KG1 (cell line): ENCODE results near the gene SNRPB2.

Experiments used
- DNase-seq: peaks from one replicate; lab custom pipeline; 2025; lab: John Stamatoyannopoulos, UW

Gene SNRPB2

DNA sequence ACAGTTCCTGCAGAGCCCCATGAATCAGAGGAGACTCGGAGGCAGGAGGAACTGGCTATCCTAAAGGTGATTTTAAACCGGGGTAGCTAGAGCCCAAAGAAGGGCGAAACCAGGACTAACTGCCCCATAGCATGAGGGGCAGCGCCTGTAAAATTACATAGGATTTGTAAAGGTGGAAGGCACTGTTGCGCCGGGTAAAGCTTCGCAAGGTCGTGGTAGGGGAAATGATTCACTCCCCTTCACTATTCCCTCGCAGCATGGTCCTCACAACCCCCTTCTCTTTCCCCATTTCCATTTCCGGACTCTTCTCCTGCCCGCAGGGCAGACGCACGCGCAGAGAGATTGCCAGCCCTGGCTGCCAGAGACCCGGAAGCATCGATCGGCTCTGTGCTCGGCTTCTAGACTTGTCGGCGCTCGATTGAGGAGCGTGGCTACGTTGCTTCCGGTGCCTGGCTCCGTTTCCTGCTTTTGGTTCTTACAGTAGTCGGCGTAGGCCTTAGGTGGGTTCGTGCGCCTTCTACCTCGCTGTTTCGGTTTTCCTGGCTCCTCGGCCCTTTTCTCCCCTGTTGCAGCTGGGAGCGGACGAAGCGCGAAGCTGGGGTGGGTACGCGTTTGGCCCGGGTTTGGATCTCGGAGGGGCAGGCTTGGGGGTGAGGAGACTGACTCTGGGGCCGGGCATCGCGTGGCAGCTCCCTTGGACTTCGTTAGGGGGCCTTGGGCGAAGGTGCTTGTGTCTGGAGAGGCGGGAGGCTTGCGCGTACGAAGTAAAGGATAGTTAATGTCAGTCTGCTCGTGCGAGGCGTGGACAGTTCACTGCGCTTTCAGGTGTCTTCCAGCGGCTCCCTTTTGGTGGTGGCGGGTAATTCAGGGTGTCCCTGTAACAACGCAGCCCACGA is at the start of gene SNRPB2:
SNRPB2 (plus strand) TSS at position 462 of the 896 bp plus-strand sequence. CDS start 1,677 bp downstream, outside the sequence.
- DNase-seq, result peak; percentile 85

DNA sequence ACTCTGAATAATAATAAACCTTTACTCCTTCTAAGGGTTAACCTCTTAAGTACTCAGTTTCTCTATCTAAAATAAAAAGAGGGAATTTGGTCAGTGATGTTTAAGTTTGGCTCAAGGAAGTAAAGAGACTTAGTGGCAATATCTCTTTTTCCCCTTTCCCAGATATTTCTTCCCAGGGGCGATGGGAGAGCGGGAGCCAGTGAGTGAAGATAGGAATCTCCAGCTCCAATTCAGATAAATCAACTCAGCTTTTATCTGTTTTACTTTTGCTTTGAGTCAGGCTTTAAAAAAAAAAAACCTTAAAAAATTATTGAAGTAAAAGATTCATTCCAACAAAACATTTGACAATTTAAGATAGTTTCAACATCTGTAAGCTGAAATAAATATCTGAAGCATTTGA is 45.4 kb upstream of the SNRPB2 start:
- DNase-seq, result no peak

DNA sequence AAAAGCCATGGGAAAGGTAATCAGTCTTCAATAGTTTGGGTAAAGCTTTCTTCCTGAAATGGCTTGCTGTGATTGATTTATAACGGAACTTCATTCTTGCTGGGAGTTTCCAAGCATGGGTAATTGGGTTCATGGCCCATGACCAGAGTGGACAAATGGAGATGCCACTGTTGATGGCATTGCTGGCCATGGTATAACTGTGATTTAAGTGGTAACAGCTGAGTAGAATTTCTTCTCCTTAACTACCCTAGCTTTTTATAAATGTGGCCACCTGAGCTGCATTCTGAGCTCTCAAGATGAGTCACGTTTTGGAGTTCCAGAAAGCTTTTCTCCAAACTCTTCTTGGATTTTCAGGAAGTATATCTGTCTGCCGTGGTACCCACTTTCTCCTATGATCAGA is 39.9 kb upstream of the SNRPB2 start:
- no peak for DNase-seq

GRCh38 chr20:16691381-16691780 is 38.4 kb upstream of the SNRPB2 start:
- no peak for DNase-seq

DNA sequence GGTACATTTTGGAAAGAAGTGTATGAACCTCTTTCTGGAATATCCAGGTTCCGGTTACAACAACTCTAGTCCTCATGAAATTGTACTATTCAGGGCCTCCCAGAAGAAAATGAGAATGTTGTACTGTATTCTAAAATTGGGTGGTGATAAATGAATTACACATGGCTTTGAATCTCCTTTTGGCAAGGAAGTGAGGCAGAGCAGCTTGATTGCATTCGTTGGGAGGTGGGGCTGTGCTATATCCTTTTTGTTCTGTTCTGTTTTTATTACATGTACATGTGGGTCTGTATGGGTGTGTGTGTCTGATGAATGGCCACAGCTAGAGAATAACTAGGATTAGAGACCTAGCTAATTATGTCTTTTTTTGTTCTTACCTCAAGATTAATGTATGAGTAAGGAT is 37.8 kb upstream of the SNRPB2 start:
- no peak for DNase-seq

GRCh38 chr20:16692442-16692841 is 37.4 kb upstream of the SNRPB2 start:
- no peak for DNase-seq

- DNase-seq, result no peak
Measured at GRCh38 chr20:16693278-16693677, 36.5 kb upstream of the SNRPB2 start.

- DNase-seq, result no peak
Measured at GRCh38 chr20:16694161-16694560, 35.7 kb upstream of the SNRPB2 start.

- DNase-seq, result no peak
Measured at GRCh38 chr20:16695628-16696027, 34.2 kb upstream of the SNRPB2 start.

- DNase-seq, result no peak
Measured at GRCh38 chr20:16699293-16699692, 30.5 kb upstream of the SNRPB2 start.

DNA sequence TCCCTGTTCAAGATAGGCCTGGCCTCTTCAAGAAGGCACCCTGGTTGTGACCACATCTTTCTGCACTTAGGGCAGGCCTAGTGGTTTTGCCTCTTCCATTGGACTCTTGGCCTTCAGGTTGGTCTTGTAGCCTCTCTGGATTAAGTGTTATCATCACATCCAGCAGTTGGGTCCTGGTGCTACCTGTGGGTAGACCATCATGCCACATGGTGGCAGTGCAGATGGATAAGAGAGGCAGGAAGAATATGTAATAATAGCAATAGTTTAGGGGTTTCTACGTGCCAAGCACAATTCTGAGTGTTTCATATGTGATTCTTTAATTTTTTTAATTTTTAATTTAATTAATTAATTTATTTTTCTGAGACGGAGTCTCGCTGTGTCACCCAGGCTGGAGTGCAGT is 28.5 kb upstream of the SNRPB2 start:
- DNase-seq, result no peak

DNA sequence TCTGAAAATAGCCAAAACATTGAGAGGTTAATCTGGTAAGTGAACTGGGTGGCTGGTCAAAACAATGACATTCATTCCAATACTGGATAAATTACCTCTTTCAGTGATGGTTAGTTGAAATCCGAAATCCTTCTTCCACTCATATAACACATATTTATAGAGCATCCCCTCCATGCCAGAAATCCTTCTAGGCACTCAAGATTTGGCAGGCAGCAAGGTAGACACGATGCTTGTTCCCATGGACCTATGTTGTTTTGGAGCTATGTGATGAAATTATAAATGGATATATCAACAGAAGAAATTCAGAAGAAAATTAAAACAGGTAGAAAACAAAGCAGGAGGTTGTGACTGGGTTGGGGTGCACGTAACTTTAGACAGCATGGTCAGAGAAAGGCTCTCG is 26.3 kb upstream of the SNRPB2 start:
- no peak for DNase-seq

DNA sequence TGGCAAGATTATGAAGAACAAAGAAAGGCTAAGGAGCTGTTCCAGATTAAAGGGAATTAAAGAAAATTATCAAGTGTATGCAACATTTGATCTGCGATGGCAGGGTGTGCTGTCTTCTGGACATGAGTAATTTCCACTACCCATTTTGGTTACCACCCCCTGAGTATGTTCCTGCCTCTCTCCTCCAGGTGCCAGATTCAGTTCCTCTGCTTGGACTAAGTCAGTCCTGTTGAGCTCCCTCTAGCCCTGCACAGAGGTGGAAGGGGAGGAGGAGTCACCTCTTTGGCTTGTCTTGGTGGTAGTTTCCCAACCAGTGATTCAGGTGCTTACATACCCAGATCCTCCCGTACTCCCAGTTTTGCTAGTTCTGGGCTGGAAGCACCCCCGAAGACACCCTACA is 22.2 kb upstream of the SNRPB2 start:
- DNase-seq, result no peak

- no peak for DNase-seq
Measured at GRCh38 chr20:16708602-16709001, 21.2 kb upstream of the SNRPB2 start.

DNA sequence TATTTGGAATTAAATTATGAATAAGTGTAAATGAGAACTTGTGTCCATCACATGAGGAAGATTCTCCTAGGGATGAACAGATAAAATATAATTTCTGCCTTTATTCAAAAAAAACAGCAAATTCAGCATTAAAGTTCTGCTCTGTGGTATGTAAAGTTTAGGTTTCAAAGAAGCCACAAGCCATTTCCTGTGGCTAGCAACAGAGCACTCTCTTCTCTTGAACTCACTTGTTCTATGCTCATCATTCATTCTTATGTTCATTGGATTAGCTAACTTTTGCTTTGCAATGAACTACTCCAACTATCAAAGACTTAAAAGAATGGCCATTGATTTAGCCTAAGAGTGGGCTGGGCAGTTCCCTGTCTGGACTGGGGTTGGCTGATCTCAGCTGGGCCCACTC is 20.8 kb upstream of the SNRPB2 start:
- DNase-seq, result no peak

GRCh38 chr20:16710781-16711180 is 19.0 kb upstream of the SNRPB2 start:
- DNase-seq, result no peak

GRCh38 chr20:16711661-16712258 is 18.1 kb upstream of the SNRPB2 start:
- no peak for DNase-seq

GRCh38 chr20:16712511-16712947 is 17.3 kb upstream of the SNRPB2 start:
- no peak for DNase-seq

DNA sequence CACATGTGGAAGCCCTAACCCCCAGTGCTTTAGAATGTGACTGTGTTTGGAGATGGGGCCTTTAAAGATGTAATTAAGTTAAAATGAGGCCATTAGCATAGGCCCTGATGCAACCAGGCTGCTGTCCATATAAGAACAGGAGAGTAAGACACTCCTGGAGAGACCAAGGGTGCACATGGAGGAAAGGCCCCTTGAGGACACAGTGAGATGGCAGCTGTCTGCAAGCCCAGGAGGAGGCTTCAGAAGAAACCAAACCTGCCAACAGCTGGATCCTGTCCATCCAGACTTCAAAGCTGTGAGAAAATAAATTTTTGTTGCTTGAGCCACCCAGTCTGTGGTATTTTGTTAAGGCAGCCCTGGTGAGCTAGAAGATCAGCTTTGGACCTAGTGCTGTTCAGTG is 16.8 kb upstream of the SNRPB2 start:
- no peak for DNase-seq

GRCh38 chr20:16714242-16714641 is 15.6 kb upstream of the SNRPB2 start:
- no peak for DNase-seq

- no peak for DNase-seq
Measured at GRCh38 chr20:16714751-16715150, 15.1 kb upstream of the SNRPB2 start.

- DNase-seq, result no peak
Measured at GRCh38 chr20:16719421-16719820, 10.4 kb upstream of the SNRPB2 start.

DNA sequence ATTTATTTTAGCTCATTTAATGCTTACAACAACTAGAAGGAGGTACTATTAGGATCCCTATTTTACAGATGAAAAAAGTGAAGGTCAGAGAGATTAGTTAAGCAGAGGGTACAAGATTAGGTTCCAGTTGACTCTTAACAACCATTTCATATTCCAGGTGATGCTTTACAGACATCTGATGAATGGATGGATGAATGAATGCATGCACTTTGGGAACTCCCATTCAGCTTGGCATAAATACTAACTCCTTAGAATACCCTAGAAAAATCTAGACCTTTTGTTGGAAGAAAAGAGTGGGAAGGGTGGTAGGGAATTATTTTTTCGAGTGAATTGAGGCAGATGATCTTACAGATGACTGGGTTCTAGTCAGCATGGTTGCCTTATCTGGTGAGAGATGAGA is 746 bp upstream of the SNRPB2 start:
- no peak for DNase-seq
